GM12891 (cell line): ENCODE measurements around the gene HK1.

Source experiments
- DNase-seq: peaks from one replicate; pipeline ENCODE4 v3.0.0; 2011; ENCODE audit warnings: low spot score; ENCODE audit not compliant: insufficient read length
- FAIRE-seq: peaks from 2 replicates; lab custom pipeline; 2011; peaks lifted over from hg19 to GRCh38; lab: Jason Lieb, UNC
- PAX5 ChIP-seq: IDR thresholded peaks from 2 replicates; pipeline ENCODE4 v1.6.1; 2011; ENCODE audit warnings: low read length, moderate library complexity, mild to moderate bottlenecking; ENCODE audit not compliant: insufficient read depth, severe bottlenecking
- POLR2A ChIP-seq: IDR thresholded peaks from 2 replicates; pipeline ENCODE4 v1.6.1; 2011; ENCODE audit warnings: low read depth, low read length, control low read depth
- POLR2AphosphoS5 ChIP-seq: IDR thresholded peaks from 2 replicates; pipeline ENCODE4 v1.6.1; 2011; ENCODE audit warnings: low read depth, low read length, control low read depth
- POU2F2 ChIP-seq: IDR thresholded peaks from 2 replicates; pipeline ENCODE4 v1.6.1; 2011; ENCODE audit warnings: low read depth, mild to moderate bottlenecking, control low read depth, low read length, moderate library complexity
- SPI1 ChIP-seq: IDR thresholded peaks from 2 replicates; pipeline ENCODE4 v1.6.1; 2011; ENCODE audit warnings: low read depth, low read length, control low read depth
- TAF1 ChIP-seq: IDR thresholded peaks from 2 replicates; pipeline ENCODE4 v1.6.1; 2011; ENCODE audit warnings: low read depth, low read length, control low read depth

The HK1 gene

GRCh38 chr10:69403066-69403465, 124.8 kb downstream of the HK1 start:
- no peak for TF ChIP-seq SPI1
- no peak for TF ChIP-seq POLR2A
- TF ChIP-seq POU2F2, result no peak
- no peak for TF ChIP-seq POLR2AphosphoS5
- TF ChIP-seq PAX5, result no peak
- TF ChIP-seq TAF1, result no peak
- FAIRE-seq, result no peak
- DNase-seq, result no peak

DNA sequence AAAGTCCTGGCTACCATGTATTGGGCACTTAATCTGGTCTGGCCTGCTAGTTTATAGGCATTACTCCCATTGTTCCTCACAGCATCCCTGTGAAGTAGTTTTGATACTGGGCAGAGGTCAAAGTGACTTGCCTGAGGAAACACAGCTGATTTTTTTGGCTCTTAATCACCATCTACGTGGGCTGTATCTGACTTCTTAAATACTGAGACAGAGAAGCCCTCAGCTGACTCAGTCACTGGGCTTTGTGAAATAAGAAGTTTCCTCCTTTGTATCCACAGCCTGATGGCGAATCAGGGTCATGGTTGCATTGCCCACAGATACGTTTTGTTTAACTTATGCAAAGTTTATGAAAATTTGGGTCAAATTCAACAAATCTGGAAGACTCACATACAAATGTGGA, 125.2 kb downstream of the HK1 start:
- TF ChIP-seq POU2F2 (no peak), POLR2A (no peak), PAX5 (no peak), TAF1 (no peak), SPI1 (no peak), POLR2AphosphoS5 (no peak)
- DNase-seq, result no peak
- FAIRE-seq, result no peak

DNA sequence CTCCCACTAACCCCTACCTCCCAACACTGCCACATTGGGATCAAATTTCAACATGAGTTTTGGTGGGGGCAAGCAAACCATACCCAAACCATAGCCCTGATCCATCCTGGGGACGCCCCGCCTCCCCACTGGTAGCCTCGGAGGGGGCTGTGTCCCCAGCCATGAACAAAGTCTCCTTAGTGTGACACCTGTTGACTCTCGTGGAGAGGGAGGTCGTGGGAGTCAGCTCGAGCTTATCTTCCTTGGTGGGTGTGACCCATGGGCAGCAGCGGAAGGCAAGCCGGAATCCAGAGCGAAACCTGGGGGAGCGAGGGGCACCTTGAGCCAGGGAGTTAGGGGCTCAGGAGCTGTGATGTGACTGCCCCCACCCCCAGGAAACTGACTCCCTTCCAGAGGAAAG, 126.5 kb downstream of the HK1 start:
- FAIRE-seq (no peak), DNase-seq (no peak)
- TF ChIP-seq POU2F2 (no peak), SPI1 (no peak), POLR2A (no peak)

DNA sequence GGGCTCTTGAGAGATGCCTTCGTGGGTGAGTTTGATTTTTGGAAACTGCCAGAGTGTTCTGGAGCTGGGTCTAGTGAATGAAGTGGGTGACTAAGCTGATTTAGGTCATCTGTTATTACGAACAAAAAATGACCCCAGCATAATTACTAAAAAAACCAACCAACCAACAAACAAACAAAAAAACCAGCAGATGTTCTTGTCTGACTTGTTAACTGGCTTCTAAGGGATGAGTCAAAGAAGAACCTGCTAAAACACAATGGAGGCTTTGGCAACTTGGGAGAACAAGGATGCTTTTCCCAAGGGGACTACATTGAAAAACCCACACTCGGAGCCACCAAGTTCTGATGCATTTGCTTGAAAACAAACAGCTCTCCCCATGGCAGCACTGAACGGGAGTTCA, 126.9 kb downstream of the HK1 start:
- FAIRE-seq (no peak), DNase-seq (no peak)
- TF ChIP-seq TAF1 (no peak), POLR2A (no peak)

DNA sequence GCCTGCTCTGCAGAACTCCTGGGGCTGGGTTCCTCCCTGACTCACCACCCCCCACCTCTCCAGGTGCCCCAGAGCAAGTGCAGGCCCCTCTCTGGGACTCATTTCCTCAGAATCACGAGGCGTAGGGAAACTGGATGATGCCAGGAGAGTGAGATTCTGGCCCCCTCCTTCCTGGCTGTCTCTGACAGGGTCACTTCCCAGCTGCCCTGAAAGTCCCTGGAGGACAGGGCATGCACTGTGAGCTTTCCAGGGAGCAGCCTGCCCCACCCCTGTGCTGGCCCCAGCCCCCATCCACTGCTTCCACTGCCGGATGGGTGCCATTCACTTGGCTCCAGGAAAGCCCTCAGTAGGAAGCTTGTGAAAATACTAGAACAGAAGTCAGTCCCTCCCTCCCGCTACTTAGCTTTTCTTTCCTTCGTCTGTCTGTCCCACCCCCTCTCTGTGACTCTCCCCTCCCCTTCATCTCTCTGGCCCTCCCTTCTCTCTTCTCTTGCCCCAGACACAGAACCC, 128.1 kb downstream of the HK1 start:
- no peak for DNase-seq
- no peak for FAIRE-seq
- TF ChIP-seq POLR2AphosphoS5 (no peak), PAX5 (no peak), TAF1 (no peak), SPI1 (no peak), POLR2A (no peak), POU2F2 (no peak)

GRCh38 chr10:69406816-69407580, 128.7 kb downstream of the HK1 start:
- FAIRE-seq (no peak), DNase-seq (no peak)
- TF ChIP-seq TAF1 (no peak), POLR2A (no peak), POU2F2 (no peak), SPI1 (no peak), POLR2AphosphoS5 (peak; percentile 34; the same call in 1 of the 2 replicates)

GRCh38 chr10:69407621-69408301, 129.5 kb downstream of the HK1 start:
- TF ChIP-seq POU2F2 (no peak), SPI1 (no peak), TAF1 (no peak), POLR2AphosphoS5 (no peak), POLR2A (no peak), PAX5 (no peak)
- DNase-seq, result peak; percentile 37
- FAIRE-seq, result peak; percentile 69

DNA sequence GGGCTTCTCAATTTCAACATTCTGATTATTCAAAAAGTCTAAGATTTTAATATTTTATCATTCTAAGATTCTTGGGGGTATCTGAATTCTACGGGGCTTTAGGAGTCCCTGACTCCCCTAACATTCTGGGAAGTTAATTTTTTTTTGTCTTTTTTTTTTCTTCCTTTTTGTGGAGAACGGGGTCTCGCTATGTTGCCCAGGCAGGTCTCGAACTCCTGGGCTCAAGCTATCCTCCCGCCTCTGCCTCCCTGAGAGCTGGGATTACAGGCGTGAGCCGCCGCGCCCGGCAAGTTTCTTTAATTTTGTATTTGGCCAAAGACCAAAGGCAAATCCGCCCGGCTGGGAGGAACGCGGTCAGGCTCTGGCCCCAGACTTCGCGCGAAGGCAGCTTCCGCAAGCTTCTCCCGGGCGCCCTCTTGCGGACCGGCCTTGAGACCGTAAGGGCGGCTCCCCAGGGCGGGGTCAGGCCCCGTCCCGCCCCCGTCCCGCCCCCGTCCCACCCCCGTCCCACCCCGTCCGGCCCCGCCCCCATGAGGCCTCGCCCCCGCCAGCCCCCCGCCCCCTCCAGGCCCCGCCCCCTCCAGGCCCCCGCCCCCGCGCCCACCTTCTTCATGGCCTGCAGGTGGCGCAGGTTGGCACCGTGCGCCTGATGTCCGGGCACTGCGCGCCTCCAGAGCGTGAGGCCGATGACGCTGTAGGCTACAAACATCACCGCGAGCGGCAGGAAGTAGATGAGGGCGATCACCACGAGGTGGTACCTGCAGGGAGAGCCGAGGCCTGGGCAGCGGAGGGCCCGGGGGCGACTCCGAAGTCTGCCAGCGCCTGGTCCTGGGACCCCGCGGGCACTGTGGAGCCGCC, 130.3 kb downstream of the HK1 start:
- TF ChIP-seq SPI1 (no peak), POLR2AphosphoS5 (no peak), POU2F2 (no peak), POLR2A (no peak), TAF1 (peak; percentile 37; the same call in 1 of the 2 replicates)
- peak; percentile 98 for FAIRE-seq
- DNase-seq, result peak; percentile 94

DNA sequence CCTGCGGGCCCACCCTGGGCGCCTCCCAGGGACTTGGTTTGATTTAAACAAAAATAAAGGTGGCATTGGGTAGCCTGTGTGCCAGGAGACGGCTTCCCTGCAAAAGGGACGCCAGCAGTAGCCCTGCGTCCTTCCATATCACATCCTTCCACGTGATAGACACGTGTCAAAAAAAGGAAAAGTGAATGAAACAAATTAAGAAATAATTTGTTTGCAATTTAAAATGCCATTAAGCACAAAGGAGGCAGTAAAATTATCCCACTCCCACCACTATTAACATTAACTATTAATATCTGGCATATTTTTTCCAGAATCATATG, 130.8 kb downstream of the HK1 start:
- FAIRE-seq, result no peak
- no peak for DNase-seq
- TF ChIP-seq POLR2AphosphoS5 (no peak), SPI1 (no peak)
